RWPE2 (cell line): ENCODE measurements around the gene RHOT2.
A peak's percentile ranks its signal among the peaks of the same experiment; 100 is the strongest.

Source experiments
- ATAC-seq: fragments of 200-7000 bp; cut with Tn5 transposase; 3 replicates; pipeline ENCODE4 v1.9.1; 2021; ENCODE audit warnings: low read depth
- DNase-seq: peaks from one replicate; pipeline ENCODE4 v3.0.0-alpha.2; 2020; ENCODE audit warnings: low spot score
- H3K27ac ChIP-seq: fragments of 450-650 bp; 2 replicates; pipeline ENCODE4 v1.5.1; 2017; ENCODE audit warnings: mild to moderate bottlenecking; ENCODE audit not compliant: poor library complexity, severe bottlenecking
- H3K27me3 ChIP-seq: fragments of 250-450 bp; sonication (Bioruptor Pico); 2 replicates; pipeline ENCODE4 v1.5.1; 2021; ENCODE audit warnings: mild to moderate bottlenecking, moderate library complexity; ENCODE audit not compliant: insufficient read depth, poor library complexity, severe bottlenecking
- H3K36me3 ChIP-seq: fragments of 250-450 bp; sonication (Bioruptor Pico); 2 replicates; pipeline ENCODE4 v1.5.1; 2020; ENCODE audit warnings: low read depth, mild to moderate bottlenecking, moderate library complexity
- H3K4me1 ChIP-seq: fragments of 250-450 bp; sonication (Bioruptor Pico); 2 replicates; pipeline ENCODE4 v1.5.1; 2021; ENCODE audit warnings: mild to moderate bottlenecking, moderate library complexity; ENCODE audit not compliant: insufficient read depth, poor library complexity, severe bottlenecking
- H3K4me3 ChIP-seq: fragments of 250-450 bp; sonication (Bioruptor Pico); 2 replicates; pipeline ENCODE4 v1.5.1; 2021; ENCODE audit warnings: mild to moderate bottlenecking, moderate library complexity; ENCODE audit not compliant: severe bottlenecking
- H3K9me3 ChIP-seq: fragments of 250-450 bp; sonication (Bioruptor Pico); 2 replicates; pipeline ENCODE4 v1.5.1; 2021; ENCODE audit warnings: mild to moderate bottlenecking, moderate library complexity; ENCODE audit not compliant: severe bottlenecking
- TF ChIP-seq, protein P1 (sequence below): fragments of 450-650 bp; IDR thresholded peaks from one replicate; pipeline ENCODE4 v1.5.1; 2017; ENCODE audit warnings: mild to moderate bottlenecking, moderate library complexity; ENCODE audit not compliant: poor library complexity, severe bottlenecking

RHOT2 gene

DNA sequence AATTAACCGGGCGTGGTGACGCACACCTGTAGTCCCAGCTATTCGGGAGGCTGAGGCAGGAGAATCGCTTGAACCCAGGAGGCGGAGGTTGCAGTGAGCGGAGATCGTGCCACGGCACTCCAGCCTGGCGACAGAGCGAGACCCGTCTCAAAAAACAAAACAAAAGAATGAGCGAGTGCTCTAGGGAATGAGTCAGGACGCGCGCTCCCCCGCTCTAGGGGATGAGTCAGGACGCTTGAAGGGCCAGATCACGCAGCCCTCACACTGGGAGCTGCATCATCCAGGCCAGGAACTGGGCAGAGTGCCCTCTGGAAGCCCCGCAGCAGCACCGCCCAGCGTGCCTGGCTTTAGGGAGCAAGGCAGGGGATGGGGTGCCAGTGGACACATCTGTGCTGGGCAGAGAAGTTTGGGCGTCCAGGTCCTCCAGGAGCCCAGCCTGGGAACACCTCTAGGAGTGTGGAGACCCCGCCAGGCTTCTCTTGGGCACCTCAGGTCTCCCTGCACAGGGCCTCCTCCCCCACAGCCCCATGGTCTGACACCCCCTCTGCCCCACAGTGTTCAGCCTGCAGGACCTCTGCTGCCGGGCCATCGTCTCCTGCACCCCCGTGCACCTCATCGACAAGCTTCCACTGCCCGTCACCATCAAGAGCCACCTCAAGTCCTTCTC lies 41.0 kb upstream of the RHOT2 start:
- ATAC-seq = peak; percentile 80
- peak; percentile 91 for DNase-seq
- no peaks in the 10 kb centered on the region for H3K9me3 ChIP-seq
- TF ChIP-seq, protein P1, sequence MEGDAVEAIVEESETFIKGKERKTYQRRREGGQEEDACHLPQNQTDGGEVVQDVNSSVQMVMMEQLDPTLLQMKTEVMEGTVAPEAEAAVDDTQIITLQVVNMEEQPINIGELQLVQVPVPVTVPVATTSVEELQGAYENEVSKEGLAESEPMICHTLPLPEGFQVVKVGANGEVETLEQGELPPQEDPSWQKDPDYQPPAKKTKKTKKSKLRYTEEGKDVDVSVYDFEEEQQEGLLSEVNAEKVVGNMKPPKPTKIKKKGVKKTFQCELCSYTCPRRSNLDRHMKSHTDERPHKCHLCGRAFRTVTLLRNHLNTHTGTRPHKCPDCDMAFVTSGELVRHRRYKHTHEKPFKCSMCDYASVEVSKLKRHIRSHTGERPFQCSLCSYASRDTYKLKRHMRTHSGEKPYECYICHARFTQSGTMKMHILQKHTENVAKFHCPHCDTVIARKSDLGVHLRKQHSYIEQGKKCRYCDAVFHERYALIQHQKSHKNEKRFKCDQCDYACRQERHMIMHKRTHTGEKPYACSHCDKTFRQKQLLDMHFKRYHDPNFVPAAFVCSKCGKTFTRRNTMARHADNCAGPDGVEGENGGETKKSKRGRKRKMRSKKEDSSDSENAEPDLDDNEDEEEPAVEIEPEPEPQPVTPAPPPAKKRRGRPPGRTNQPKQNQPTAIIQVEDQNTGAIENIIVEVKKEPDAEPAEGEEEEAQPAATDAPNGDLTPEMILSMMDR = no peak
- H3K27me3 ChIP-seq = no peaks in the 10 kb centered on the region
- peaks cover 21% of the 10 kb centered on the region for H3K4me1 ChIP-seq
- peaks cover 10% of the 10 kb centered on the region for H3K36me3 ChIP-seq
- H3K4me3 ChIP-seq = no peak overlapping the region
- peak overlapping the region; percentile 23 for H3K27ac ChIP-seq

DNA sequence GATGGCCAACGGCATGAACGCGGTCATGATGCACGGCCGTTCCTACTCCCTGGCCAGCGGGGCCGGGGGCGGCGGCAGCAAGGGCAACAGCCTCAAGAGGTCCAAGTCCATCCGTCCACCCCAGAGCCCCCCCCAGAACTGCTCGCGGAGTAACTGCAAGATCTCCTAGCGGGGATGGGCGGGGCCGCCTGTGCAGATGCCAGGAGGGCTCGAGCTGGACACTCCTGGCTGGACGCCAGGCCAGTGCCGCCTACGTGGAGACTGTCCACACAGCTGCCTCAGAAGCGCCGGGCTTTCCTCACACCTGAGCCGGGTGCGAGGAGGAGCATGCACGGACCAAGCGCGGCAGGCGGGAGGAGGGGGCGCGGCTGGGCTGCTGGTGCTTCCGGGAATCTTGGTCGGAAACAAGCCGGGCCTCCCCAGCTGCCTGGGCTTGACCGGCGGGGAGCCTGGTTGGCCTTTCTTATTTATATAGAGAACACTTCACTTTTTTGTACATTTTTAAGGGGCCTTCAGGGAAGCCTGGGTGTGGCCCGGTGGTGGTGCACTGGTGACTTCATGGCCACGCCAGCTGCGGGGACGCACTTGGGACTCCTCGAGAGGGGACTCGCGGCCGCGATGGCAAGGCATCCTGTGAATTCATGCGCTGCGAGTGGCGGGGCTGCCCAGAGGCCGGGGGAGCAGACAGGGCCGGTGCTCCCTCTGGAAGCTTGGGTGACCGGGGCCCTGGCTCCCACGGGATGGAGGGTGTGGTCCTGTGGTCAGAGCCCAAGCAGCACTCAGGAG lies 40.3 kb upstream of the RHOT2 start:
- Histone ChIP-seq H3K27ac (peak overlapping the region; percentile 23), H3K27me3 (no peaks in the 10 kb centered on the region), H3K4me3 (no peak overlapping the region), H3K9me3 (no peaks in the 10 kb centered on the region), H3K4me1 (peaks cover 17% of the 10 kb centered on the region), H3K36me3 (peaks cover 10% of the 10 kb centered on the region)
- ATAC-seq (no peak), DNase-seq (no peak)
- TF ChIP-seq, protein P1 = no peak

DNA sequence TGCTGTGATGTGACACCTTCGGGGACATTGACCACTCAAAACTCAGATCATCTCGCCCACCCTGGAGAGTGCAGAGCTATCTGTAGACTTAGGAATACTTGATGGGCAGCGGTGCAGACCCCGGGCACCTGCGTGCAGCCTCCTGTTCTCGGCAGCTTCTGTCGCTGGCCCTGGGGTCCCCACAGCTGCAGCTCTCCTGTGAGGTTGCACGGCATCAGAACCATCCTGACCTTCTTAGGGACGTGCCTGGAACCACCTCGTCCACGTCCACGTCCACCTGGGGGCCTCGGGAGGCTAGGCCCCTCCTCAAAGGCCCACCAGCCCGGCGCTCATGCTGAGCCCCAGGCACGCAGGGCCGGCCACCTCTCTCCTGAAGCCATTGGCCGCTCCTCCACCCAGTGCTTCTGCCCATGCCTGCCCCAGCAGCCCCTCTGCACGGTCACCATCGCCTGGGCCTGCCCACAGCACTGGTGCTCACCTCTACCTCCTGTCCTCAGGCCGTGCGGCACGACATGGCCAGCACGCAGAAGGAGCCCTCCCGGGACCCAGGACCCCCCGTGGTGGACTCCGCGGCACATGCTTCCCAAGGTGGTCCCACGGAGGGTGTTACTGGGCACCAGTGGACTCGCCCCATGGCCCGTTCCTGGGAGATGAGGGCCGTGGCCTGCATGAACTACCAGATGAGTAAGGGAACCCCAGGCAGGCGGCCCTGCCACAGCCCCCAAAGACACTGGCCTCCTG lies 39.4 kb upstream of the RHOT2 start:
- H3K36me3 ChIP-seq = peaks cover 10% of the 10 kb centered on the region

DNA sequence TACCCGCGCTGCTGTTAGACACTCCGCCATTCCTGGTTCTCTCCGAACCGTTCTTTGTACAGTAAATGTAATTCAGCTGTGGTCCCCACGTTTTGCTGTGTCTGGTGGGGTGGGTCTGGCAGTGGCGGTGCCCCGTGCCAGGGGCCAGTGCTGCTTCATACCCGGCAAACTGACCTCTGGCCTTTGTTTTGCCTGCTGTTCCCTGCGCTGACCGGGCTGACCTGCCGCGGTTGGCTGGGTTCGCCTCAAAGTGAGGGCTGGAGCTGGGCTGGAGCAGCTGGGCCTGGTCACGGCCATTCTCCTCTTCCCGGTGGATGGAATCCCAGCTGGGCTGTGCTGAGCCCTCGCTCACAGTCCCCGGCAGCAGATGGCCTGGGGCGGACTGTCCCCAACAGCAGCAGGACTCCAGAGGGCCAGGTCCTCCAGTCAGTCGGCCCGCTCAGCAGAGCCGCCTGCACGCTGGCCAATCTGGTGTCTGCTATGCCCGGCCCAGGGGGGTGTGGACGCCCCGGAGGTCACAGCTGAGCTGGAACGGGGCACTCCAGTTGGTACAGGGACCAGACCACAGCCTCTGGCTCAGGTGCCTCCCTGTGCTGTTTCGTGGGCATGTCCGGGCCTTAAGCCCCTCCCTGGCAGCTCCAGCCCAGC lies 38.6 kb upstream of the RHOT2 start:
- peaks cover 10% of the 10 kb centered on the region for H3K36me3 ChIP-seq
- DNase-seq (no peak), ATAC-seq (no peak)
- no peaks in the 10 kb centered on the region for H3K9me3 ChIP-seq
- no peaks in the 10 kb centered on the region for H3K27me3 ChIP-seq
- H3K4me3 ChIP-seq = no peak overlapping the region
- TF ChIP-seq, protein P1 = no peak
- peaks cover 14% of the 10 kb centered on the region for H3K4me1 ChIP-seq
- no peak overlapping the region for H3K27ac ChIP-seq

More for the DNA sequence above, 39.4 kb upstream of the RHOT2 start:
- TF ChIP-seq, protein P1 = no peak
- Histone ChIP-seq H3K27ac (no peak overlapping the region), H3K4me1 (peaks cover 14% of the 10 kb centered on the region), H3K27me3 (no peaks in the 10 kb centered on the region), H3K9me3 (no peaks in the 10 kb centered on the region), H3K4me3 (no peak overlapping the region)
- no peak for ATAC-seq
- no peak for DNase-seq
